GM13976 (cell line): ENCODE data around the gene IL13RA2.

Experiments
- DNase-seq: peaks from one replicate; pipeline ENCODE4 v3.0.0; 2012; ENCODE audit warnings: low spot score
- in situ Hi-C: fragments of 300-500 bp; cut with MboI; formaldehyde crosslinking; loops from one replicate; pipeline ENCODE4 v1.12.0; 2022; ENCODE audit warnings: low sequenced_read_pairs, mixed read lengths, inconsistent platforms; ENCODE audit not compliant: unreplicated experiment
- TF ChIP-seq, protein P1 (sequence below): IDR thresholded peaks from 2 replicates; pipeline ENCODE4 v1.5.1; 2012; ENCODE audit warnings: borderline replicate concordance, mild to moderate bottlenecking; ENCODE audit not compliant: insufficient read depth; ENCODE audit errors: extremely low read depth, missing control alignments, control extremely low read depth

IL13RA2 gene

DNA sequence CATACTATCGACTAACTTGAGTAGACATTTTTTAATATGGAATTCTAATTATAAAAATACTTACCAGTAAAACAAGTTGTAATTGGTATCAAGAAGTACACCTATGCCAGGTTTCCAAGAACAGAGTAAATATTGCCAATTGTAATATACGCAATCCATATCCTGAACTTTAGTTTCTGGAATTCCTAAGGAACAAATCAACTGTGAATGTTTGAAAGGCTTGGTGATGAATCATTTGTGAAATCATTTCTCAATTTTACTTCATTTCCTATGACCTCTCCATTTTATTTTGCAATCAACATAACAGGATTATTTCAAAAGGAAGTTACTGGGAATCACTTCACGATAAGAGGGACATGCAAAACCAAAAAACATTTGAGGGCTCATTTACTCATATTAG lies 3.7 kb downstream of the IL13RA2 start:
- in situ Hi-C loops, result no loop called here
- TF ChIP-seq, protein P1, sequence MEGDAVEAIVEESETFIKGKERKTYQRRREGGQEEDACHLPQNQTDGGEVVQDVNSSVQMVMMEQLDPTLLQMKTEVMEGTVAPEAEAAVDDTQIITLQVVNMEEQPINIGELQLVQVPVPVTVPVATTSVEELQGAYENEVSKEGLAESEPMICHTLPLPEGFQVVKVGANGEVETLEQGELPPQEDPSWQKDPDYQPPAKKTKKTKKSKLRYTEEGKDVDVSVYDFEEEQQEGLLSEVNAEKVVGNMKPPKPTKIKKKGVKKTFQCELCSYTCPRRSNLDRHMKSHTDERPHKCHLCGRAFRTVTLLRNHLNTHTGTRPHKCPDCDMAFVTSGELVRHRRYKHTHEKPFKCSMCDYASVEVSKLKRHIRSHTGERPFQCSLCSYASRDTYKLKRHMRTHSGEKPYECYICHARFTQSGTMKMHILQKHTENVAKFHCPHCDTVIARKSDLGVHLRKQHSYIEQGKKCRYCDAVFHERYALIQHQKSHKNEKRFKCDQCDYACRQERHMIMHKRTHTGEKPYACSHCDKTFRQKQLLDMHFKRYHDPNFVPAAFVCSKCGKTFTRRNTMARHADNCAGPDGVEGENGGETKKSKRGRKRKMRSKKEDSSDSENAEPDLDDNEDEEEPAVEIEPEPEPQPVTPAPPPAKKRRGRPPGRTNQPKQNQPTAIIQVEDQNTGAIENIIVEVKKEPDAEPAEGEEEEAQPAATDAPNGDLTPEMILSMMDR, result no peak
- DNase-seq, result no peak

DNA sequence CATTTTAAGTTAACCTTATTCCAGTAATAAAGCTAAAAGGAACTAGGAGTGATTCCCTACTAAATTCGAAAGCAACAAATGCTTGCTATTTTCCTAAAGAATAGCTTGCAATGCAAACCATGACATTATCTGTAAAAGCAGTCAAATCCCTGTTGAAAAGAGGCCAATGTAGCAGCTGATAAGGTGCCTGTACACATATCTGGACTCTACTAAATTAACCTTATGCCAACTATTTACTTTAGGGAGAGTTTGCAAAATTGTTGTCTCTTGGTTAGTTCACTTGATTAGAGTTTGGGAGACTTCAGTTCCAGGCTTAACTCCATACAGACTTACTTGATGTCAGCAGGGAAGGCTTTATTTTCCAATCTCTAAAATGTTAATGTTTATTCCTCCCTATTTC lies 6.0 kb downstream of the IL13RA2 start:
- in situ Hi-C loops, result no loop called here
- DNase-seq, result no peak
- TF ChIP-seq, protein P1, result no peak

DNA sequence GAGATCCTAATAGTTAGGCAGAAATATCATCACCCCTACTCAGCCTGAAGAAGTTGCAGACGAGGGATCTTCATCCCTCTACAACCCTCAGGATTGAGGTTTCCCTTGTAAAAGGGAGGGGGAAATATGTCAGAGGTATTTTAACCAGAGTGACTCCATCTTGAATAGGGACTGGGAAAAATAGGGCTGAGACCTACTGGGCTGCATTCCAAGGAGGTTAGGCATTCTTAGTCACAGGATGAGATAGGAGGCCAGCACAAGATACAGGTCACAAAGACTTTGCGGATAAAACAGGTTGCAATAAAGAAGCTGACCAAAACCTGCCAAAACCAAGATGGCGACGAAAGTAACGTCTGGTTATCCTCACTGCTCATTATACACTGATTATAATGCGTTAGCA lies 17.5 kb downstream of the IL13RA2 start:
- DNase-seq, result no peak
- in situ Hi-C loops, result no loop called here
- TF ChIP-seq, protein P1, result no peak

DNA sequence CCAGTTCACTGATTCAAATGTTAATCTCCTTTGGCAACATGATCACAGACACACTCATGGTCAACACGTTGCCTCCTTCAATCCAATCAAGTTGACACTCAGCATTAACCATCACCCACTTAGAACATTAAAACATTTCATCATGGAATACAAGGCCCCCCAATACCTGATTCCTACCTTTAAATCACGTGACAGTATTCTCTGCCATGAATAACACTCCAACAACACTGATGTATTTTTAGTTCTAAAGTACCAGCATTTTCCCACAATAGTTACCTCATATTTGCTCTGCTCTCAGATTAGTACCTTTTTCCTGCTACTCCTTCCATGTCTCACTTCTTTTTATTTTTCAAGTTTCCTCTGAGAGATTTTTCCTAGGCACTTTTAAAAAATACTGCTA lies 19.6 kb downstream of the IL13RA2 start:
- in situ Hi-C loops, result no loop called here
- TF ChIP-seq, protein P1, result no peak
- no peak for DNase-seq

DNA sequence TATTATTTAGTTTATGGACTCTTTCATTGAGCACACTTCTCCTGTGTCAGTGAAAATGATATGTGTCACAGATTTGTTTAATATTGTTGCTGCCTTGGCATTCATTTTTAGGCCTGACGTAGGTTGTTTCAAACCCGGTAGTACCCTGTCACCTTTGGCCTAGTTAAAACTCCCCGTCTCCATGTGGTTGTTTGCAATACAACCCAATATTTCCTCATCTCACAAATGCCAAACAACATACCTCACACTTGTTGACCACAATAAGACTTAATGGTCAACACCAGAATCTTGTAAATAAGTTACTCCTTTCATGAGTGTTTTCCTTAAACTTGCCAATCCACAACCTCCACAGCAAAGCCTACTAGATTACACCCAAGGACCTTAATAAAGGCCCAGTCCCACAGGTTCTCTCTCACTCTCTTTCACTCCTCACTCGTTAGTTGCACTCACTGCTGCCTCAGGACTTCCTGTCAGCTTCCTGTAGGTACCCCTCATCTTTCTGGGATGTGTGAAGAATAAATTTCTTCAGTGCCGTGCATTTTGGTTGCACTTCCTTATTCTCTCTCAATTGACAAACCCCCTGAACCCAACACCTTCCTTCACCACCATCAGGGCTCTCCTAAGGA lies 31.3 kb downstream of the IL13RA2 start:
- in situ Hi-C loops, result no loop called here
- TF ChIP-seq, protein P1, result no peak
- no peak for DNase-seq

DNA sequence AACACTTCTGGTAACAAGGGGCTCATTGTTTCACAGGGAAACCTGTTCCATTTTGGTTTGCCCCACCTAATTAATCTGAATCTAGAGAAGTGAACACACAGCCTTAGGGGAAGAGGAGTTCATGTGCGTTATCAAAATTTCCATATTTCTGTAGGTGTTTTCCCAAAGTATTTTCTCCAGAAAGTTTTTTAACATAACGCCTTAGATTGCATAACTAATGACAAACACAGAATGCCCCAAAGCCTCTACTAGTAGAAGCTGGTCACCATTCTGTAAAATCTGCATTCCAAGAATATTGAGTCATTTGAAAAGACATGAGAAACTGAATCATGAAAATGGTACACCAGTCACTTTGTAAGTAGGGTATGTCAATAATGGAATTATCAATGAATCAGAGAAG lies 41.1 kb downstream of the IL13RA2 start:
- TF ChIP-seq, protein P1, result no peak
- DNase-seq, result no peak
- in situ Hi-C loops, result no loop called here
